GM23338 (cell line): ENCODE results near the gene IMMP2L. TPM values are rescaled to one million over a fixed set of nuclear protein-coding genes. Genes with fewer than 3 reads are reported as not detected.

Experiments
- ATAC-seq: fragments of 200-7000 bp; cut with Tn5 transposase; 3 replicates; pipeline ENCODE4 v1.9.1; 2020
- DNase-seq: peaks from one replicate; pipeline ENCODE4 v3.0.0-alpha.2; 2015; ENCODE audit warnings: low spot score
- H2AFZ ChIP-seq: fragments of 200-600 bp; sonication (generic); 2 replicates; pipeline ENCODE4 v1.8.0; 2016; ENCODE audit warnings: antibody characterized with exemption, mild to moderate bottlenecking, moderate library complexity
- H3F3A ChIP-seq: fragments of 200-600 bp; sonication (generic); replicated peaks from 2 replicates; pipeline ENCODE4 v1.8.0; 2017; ENCODE audit warnings: antibody characterized with exemption, mixed run types, low read depth
- H3K27ac ChIP-seq: fragments of 200-600 bp; sonication (generic); 2 replicates; pipeline ENCODE4 v1.6.1; 2016; ENCODE audit warnings: low read depth
- H3K27me3 ChIP-seq: fragments of 200-600 bp; sonication (generic); 2 replicates; pipeline ENCODE4 v1.8.0; 2016; ENCODE audit warnings: mild to moderate bottlenecking, mixed run types, moderate library complexity; ENCODE audit not compliant: insufficient read depth
- H3K36me3 ChIP-seq: fragments of 200-600 bp; sonication (generic); 2 replicates; pipeline ENCODE4 v1.8.0; 2016; ENCODE audit warnings: mild to moderate bottlenecking; ENCODE audit not compliant: insufficient read depth
- H3K4me1 ChIP-seq: fragments of 200-600 bp; sonication (generic); 2 replicates; pipeline ENCODE4 v1.8.0; 2016; ENCODE audit warnings: mild to moderate bottlenecking, moderate library complexity; ENCODE audit not compliant: insufficient read depth
- H3K4me2 ChIP-seq: fragments of 200-600 bp; sonication (generic); 2 replicates; pipeline ENCODE4 v1.7.1; 2017; ENCODE audit warnings: mixed run types
- H3K4me3 ChIP-seq: fragments of 200-600 bp; sonication (generic); 2 replicates; pipeline ENCODE4 v1.6.1; 2016; ENCODE audit warnings: mixed run types
- H3K79me2 ChIP-seq: fragments of 200-600 bp; sonication (generic); replicated peaks from 2 replicates; pipeline ENCODE4 v1.8.0; 2017; ENCODE audit warnings: mild to moderate bottlenecking; ENCODE audit not compliant: insufficient read depth
- H3K9me2 ChIP-seq: fragments of 200-600 bp; sonication (generic); 2 replicates; pipeline ENCODE4 v1.8.0; 2017; ENCODE audit not compliant: insufficient read depth
- H4K20me1 ChIP-seq: fragments of 200-600 bp; sonication (generic); replicated peaks from 2 replicates; pipeline ENCODE4 v1.8.0; 2017; ENCODE audit warnings: mild to moderate bottlenecking; ENCODE audit not compliant: insufficient read depth
- H3K27ac Mint-ChIP-seq: 2 replicates; pipeline ENCODE4 v1.8.0; 2020; ENCODE audit warnings: inconsistent platforms, mild to moderate bottlenecking, moderate library complexity, mixed read lengths
- H3K27me3 Mint-ChIP-seq: 3 replicates; pipeline ENCODE4 v1.8.0; 2022; ENCODE audit warnings: low read depth, mild to moderate bottlenecking, moderate library complexity, mixed read lengths, inconsistent platforms; ENCODE audit not compliant: insufficient read depth, poor library complexity
- H3K36me3 Mint-ChIP-seq: 3 replicates; pipeline ENCODE4 v1.8.0; 2021; ENCODE audit warnings: low read depth, mild to moderate bottlenecking, inconsistent platforms, moderate library complexity, mixed read lengths
- H3K4me1 Mint-ChIP-seq: 3 replicates; pipeline ENCODE4 v1.8.0; 2020; ENCODE audit warnings: mild to moderate bottlenecking, inconsistent platforms, mixed read lengths
- H3K4me3 Mint-ChIP-seq: 3 replicates; pipeline ENCODE4 v1.8.0; 2021; ENCODE audit warnings: moderate library complexity, mild to moderate bottlenecking, inconsistent platforms, mixed read lengths
- H3K9me3 Mint-ChIP-seq: 3 replicates; pipeline ENCODE4 v1.8.0; 2020; ENCODE audit warnings: moderate library complexity, mild to moderate bottlenecking, inconsistent platforms, mixed read lengths
- CREB1 ChIP-seq: fragments of 250-450 bp; sonication (Bioruptor Pico); IDR thresholded peaks from 2 replicates; pipeline ENCODE4 v1.5.0; 2020; ENCODE audit warnings: low read depth, mild to moderate bottlenecking, moderate library complexity
- EZH2 ChIP-seq: fragments of 200-600 bp; sonication (generic); IDR thresholded peaks from one replicate; pipeline ENCODE4 v1.8.0; 2017; ENCODE audit warnings: antibody characterized with exemption, mild to moderate bottlenecking, low read depth; ENCODE audit not compliant: unreplicated experiment
- EZH2phosphoT487 ChIP-seq: fragments of 200-600 bp; sonication (generic); IDR thresholded peaks from one replicate; pipeline ENCODE4 v1.8.1; 2018; ENCODE audit warnings: antibody characterized with exemption; ENCODE audit not compliant: unreplicated experiment
- JUNB ChIP-seq: IDR thresholded peaks from one replicate; pipeline ENCODE4 v1.6.1; 2016; ENCODE audit warnings: antibody characterized with exemption; ENCODE audit not compliant: unreplicated experiment
- NANOG ChIP-seq: IDR thresholded peaks from 2 replicates; pipeline ENCODE4 v1.6.1; 2016; ENCODE audit warnings: antibody characterized with exemption, borderline replicate concordance
- POLR2AphosphoS5 ChIP-seq: IDR thresholded peaks from 2 replicates; pipeline ENCODE4 v1.6.1; 2016; ENCODE audit warnings: antibody characterized with exemption, low read depth
- STAT1 ChIP-seq: IDR thresholded peaks from one replicate; pipeline ENCODE4 v1.6.1; 2016; ENCODE audit warnings: antibody characterized with exemption; ENCODE audit not compliant: unreplicated experiment
- ZNF114 ChIP-seq: fragments of 250-450 bp; sonication (Bioruptor Pico); IDR thresholded peaks from 2 replicates; pipeline ENCODE4 v1.5.0; 2020; ENCODE audit warnings: mild to moderate bottlenecking, moderate library complexity
- ZNF331 ChIP-seq: fragments of 250-450 bp; sonication (Bioruptor Pico); IDR thresholded peaks from 2 replicates; pipeline ENCODE4 v1.5.0; 2020; ENCODE audit warnings: low read depth, mild to moderate bottlenecking, moderate library complexity
- polyA plus RNA-seq: library from polyadenylated mRNA; unstranded; fragments of >200 nt; fragmentation: Nextera tagmentation; extraction: Ambion mirVana; gene quantifications from 2 replicates; pipeline ENCODE4 v1.2.1, GENCODE V29; 2016
- total RNA-seq: library from RNA; depleted of rRNA; stranded (reverse); fragments of >200 nt; shearing (Covaris generic); gene quantifications from 2 replicates; pipeline ENCODE4 v1.2.3, GENCODE V29; 2014
- TF ChIP-seq, protein P1 (sequence below), 2 experiments: fragments of 200-600 bp in 1 of 2; sonication (generic) in 1 of 2; conservative IDR thresholded peaks; 2 replicates each; pipeline versions ENCODE4 v1.5.1 to v1.6.1; 2016 to 2017; ENCODE audit warnings: antibody characterized with exemption in 2 of 2, low read depth in 2 of 2, mild to moderate bottlenecking in 2 of 2, moderate library complexity in 1 of 2
- TF ChIP-seq, protein P2 (sequence below): IDR thresholded peaks from one replicate; pipeline ENCODE4 v1.6.1; 2018; ENCODE audit warnings: antibody characterized with exemption; ENCODE audit not compliant: unreplicated experiment
- TF ChIP-seq, protein P3 (sequence below): IDR thresholded peaks from 2 replicates; pipeline ENCODE4 v1.6.1; 2016; ENCODE audit warnings: antibody characterized with exemption
- TF ChIP-seq, protein P4 (sequence below): fragments of 250-450 bp; sonication (Bioruptor Pico); IDR thresholded peaks from 2 replicates; pipeline ENCODE4 v1.5.0; 2020; ENCODE audit warnings: mild to moderate bottlenecking, moderate library complexity

IMMP2L gene
- total and polyA plus RNA-seq, 2 experiments from 2014 or later: 7.3 to 14.0 TPM

- H3K4me3 ChIP-seq: no peak overlapping the region
- H4K20me1 ChIP-seq: no peaks in the 10 kb centered on the region
- H3K27ac ChIP-seq: no peak overlapping the region
- H3K36me3 ChIP-seq: no peaks in the 10 kb centered on the region
- H3K27me3 ChIP-seq: no peaks in the 10 kb centered on the region
- no peaks in the 10 kb centered on the region for H3K9me2 ChIP-seq
- DNase-seq (no peak), ATAC-seq (no peak)
- Mint-ChIP-seq H3K4me1 (peaks cover 3% of the 10 kb centered on the region; the same call in 2 of the 3 replicates), H3K27me3 (no peaks in the 10 kb centered on the region), H3K27ac (no peak overlapping the region), H3K4me3 (no peak overlapping the region), H3K9me3 (0 out of 3 replicates have a peak, but pooled peaks cover 2% of the 10 kb centered on the region), H3K36me3 (peaks cover under 1% of the 10 kb centered on the region; the same call in 2 of the 3 replicates)
- H3K79me2 ChIP-seq: no peaks in the 10 kb centered on the region
- H3K4me2 ChIP-seq: no peak overlapping the region
- no peaks in the 10 kb centered on the region for H3F3A ChIP-seq
- no peak overlapping the region for H2AFZ ChIP-seq
- TF ChIP-seq, protein P1, sequence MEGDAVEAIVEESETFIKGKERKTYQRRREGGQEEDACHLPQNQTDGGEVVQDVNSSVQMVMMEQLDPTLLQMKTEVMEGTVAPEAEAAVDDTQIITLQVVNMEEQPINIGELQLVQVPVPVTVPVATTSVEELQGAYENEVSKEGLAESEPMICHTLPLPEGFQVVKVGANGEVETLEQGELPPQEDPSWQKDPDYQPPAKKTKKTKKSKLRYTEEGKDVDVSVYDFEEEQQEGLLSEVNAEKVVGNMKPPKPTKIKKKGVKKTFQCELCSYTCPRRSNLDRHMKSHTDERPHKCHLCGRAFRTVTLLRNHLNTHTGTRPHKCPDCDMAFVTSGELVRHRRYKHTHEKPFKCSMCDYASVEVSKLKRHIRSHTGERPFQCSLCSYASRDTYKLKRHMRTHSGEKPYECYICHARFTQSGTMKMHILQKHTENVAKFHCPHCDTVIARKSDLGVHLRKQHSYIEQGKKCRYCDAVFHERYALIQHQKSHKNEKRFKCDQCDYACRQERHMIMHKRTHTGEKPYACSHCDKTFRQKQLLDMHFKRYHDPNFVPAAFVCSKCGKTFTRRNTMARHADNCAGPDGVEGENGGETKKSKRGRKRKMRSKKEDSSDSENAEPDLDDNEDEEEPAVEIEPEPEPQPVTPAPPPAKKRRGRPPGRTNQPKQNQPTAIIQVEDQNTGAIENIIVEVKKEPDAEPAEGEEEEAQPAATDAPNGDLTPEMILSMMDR (conservative IDR thresholded peaks at IDR 0.05; ENCODE audit: low read depth in 2 of 2): no peak
- TF ChIP-seq EZH2phosphoT487 (no peak), CREB1 (CRISPR knock-in tag) (no peak), ZNF331 (CRISPR knock-in tag) (no peak), ZNF114 (CRISPR knock-in tag) (no peak), POLR2AphosphoS5 (no peak), STAT1 (no peak), JUNB (no peak), EZH2 (no peak), NANOG (no peak)
- TF ChIP-seq, protein P2, sequence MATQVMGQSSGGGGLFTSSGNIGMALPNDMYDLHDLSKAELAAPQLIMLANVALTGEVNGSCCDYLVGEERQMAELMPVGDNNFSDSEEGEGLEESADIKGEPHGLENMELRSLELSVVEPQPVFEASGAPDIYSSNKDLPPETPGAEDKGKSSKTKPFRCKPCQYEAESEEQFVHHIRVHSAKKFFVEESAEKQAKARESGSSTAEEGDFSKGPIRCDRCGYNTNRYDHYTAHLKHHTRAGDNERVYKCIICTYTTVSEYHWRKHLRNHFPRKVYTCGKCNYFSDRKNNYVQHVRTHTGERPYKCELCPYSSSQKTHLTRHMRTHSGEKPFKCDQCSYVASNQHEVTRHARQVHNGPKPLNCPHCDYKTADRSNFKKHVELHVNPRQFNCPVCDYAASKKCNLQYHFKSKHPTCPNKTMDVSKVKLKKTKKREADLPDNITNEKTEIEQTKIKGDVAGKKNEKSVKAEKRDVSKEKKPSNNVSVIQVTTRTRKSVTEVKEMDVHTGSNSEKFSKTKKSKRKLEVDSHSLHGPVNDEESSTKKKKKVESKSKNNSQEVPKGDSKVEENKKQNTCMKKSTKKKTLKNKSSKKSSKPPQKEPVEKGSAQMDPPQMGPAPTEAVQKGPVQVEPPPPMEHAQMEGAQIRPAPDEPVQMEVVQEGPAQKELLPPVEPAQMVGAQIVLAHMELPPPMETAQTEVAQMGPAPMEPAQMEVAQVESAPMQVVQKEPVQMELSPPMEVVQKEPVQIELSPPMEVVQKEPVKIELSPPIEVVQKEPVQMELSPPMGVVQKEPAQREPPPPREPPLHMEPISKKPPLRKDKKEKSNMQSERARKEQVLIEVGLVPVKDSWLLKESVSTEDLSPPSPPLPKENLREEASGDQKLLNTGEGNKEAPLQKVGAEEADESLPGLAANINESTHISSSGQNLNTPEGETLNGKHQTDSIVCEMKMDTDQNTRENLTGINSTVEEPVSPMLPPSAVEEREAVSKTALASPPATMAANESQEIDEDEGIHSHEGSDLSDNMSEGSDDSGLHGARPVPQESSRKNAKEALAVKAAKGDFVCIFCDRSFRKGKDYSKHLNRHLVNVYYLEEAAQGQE: no peak
- TF ChIP-seq, protein P3, sequence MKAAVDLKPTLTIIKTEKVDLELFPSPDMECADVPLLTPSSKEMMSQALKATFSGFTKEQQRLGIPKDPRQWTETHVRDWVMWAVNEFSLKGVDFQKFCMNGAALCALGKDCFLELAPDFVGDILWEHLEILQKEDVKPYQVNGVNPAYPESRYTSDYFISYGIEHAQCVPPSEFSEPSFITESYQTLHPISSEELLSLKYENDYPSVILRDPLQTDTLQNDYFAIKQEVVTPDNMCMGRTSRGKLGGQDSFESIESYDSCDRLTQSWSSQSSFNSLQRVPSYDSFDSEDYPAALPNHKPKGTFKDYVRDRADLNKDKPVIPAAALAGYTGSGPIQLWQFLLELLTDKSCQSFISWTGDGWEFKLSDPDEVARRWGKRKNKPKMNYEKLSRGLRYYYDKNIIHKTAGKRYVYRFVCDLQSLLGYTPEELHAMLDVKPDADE: no peak
- TF ChIP-seq, protein P4, sequence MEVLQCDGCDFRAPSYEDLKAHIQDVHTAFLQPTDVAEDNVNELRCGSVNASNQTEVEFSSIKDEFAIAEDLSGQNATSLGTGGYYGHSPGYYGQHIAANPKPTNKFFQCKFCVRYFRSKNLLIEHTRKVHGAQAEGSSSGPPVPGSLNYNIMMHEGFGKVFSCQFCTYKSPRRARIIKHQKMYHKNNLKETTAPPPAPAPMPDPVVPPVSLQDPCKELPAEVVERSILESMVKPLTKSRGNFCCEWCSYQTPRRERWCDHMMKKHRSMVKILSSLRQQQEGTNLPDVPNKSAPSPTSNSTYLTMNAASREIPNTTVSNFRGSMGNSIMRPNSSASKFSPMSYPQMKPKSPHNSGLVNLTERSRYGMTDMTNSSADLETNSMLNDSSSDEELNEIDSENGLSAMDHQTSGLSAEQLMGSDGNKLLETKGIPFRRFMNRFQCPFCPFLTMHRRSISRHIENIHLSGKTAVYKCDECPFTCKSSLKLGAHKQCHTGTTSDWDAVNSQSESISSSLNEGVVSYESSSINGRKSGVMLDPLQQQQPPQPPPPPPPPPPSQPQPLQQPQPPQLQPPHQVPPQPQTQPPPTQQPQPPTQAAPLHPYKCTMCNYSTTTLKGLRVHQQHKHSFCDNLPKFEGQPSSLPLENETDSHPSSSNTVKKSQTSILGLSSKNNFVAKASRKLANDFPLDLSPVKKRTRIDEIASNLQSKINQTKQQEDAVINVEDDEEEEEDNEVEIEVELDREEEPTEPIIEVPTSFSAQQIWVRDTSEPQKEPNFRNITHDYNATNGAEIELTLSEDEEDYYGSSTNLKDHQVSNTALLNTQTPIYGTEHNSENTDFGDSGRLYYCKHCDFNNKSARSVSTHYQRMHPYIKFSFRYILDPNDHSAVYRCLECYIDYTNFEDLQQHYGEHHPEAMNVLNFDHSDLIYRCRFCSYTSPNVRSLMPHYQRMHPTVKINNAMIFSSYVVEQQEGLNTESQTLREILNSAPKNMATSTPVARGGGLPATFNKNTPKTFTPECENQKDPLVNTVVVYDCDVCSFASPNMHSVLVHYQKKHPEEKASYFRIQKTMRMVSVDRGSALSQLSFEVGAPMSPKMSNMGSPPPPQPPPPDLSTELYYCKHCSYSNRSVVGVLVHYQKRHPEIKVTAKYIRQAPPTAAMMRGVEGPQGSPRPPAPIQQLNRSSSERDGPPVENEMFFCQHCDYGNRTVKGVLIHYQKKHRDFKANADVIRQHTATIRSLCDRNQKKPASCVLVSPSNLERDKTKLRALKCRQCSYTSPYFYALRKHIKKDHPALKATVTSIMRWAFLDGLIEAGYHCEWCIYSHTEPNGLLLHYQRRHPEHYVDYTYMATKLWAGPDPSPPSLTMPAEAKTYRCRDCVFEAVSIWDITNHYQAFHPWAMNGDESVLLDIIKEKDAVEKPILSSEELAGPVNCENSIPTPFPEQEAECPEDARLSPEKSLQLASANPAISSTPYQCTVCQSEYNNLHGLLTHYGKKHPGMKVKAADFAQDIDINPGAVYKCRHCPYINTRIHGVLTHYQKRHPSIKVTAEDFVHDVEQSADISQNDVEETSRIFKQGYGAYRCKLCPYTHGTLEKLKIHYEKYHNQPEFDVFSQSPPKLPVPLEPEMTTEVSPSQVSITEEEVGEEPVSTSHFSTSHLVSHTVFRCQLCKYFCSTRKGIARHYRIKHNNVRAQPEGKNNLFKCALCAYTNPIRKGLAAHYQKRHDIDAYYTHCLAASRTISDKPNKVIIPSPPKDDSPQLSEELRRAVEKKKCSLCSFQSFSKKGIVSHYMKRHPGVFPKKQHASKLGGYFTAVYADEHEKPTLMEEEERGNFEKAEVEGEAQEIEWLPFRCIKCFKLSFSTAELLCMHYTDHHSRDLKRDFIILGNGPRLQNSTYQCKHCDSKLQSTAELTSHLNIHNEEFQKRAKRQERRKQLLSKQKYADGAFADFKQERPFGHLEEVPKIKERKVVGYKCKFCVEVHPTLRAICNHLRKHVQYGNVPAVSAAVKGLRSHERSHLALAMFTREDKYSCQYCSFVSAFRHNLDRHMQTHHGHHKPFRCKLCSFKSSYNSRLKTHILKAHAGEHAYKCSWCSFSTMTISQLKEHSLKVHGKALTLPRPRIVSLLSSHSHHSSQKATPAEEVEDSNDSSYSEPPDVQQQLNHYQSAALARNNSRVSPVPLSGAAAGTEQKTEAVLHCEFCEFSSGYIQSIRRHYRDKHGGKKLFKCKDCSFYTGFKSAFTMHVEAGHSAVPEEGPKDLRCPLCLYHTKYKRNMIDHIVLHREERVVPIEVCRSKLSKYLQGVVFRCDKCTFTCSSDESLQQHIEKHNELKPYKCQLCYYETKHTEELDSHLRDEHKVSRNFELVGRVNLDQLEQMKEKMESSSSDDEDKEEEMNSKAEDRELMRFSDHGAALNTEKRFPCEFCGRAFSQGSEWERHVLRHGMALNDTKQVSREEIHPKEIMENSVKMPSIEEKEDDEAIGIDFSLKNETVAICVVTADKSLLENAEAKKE (CRISPR knock-in tag): no peak
- H3K4me1 ChIP-seq: peaks cover 8% of the 10 kb centered on the region; the same call in 1 of the 2 replicates
These were observed 233.8 kb downstream of the IMMP2L start for GRCh38 chr7:111328487-111328886.
